ENCODE results near the gene PDE4B. TPM values are rescaled to one million over a fixed set of nuclear protein-coding genes. Genes with fewer than 3 reads are reported as not detected.

PDE4B gene
- total RNA-seq, 2 donors from 2014 or later: 12.0 to 59.0 TPM

- no peak for ATAC-seq
- DNase-seq: no peak
- intact Hi-C loops (cut with DNase I): no loop called here
Observed at GRCh38 chr1:66323958-66324625, 531.4 kb downstream of the PDE4B start.

- intact Hi-C loops (cut with DNase I): no loop called here
- DNase-seq (no peak), ATAC-seq (no peak)
Observed at GRCh38 chr1:66325594-66326380, 533.1 kb downstream of the PDE4B start.

GRCh38 chr1:66326867-66327266 lies 534.2 kb downstream of the PDE4B start:
- intact Hi-C loops (cut with DNase I): no loop called here
- no peak for DNase-seq
- no peak for ATAC-seq

GRCh38 chr1:66327588-66327987 lies 534.9 kb downstream of the PDE4B start:
- intact Hi-C loops (cut with DNase I): no loop called here
- ATAC-seq (no peak), DNase-seq (no peak)

- intact Hi-C loops (cut with DNase I): no loop called here
- no peak for ATAC-seq
- DNase-seq: no peak
Observed at GRCh38 chr1:66328896-66329295, 536.2 kb downstream of the PDE4B start.

GRCh38 chr1:66330722-66331141 lies 538.0 kb downstream of the PDE4B start:
- DNase-seq (no peak), ATAC-seq (no peak)
- intact Hi-C loops (cut with DNase I): loop anchor here in 1 of 2 donors (5.0 kb wide), 1 partner anchor 58 kb away; no protein-coding TSS in a partner anchor

GRCh38 chr1:66331658-66332547 lies 539.2 kb downstream of the PDE4B start:
- intact Hi-C loops (cut with DNase I): loop anchor here (2.0 to 5.0 kb wide), 2 partner anchors 60 to 115 kb away; no protein-coding TSS in a partner anchor
- peak; percentile 66 to 75 for ATAC-seq
- DNase-seq: peak; percentile 80

- ATAC-seq: peak; percentile 1 to 6
- intact Hi-C loops (cut with DNase I): loop anchor here (2.0 to 5.0 kb wide), 2 partner anchors 60 to 114 kb away; no protein-coding TSS in a partner anchor
- DNase-seq: no peak
Observed at GRCh38 chr1:66332548-66332901, 539.8 kb downstream of the PDE4B start.

- peak; percentile 19 to 21 for ATAC-seq
- intact Hi-C loops (cut with DNase I): loop anchor here (2.0 to 5.0 kb wide), 2 partner anchors 61 to 113 kb away; no protein-coding TSS in a partner anchor
Observed at GRCh38 chr1:66333466-66334199, 540.9 kb downstream of the PDE4B start.

GRCh38 chr1:66334318-66334717 lies 541.6 kb downstream of the PDE4B start:
- no peak for ATAC-seq
- no peak for DNase-seq
- intact Hi-C loops (cut with DNase I): loop anchor here in 1 of 2 donors (5.0 kb wide), 1 partner anchor 62 kb away; no protein-coding TSS in a partner anchor

More at GRCh38 chr1:66333466-66334199, 540.9 kb downstream of the PDE4B start:
- peak; percentile 57 for DNase-seq

- ATAC-seq (no peak), DNase-seq (no peak)
- intact Hi-C loops (cut with DNase I): loop anchor here in 1 of 2 donors (1.0 kb wide), 1 partner anchor 64 kb away; no protein-coding TSS in a partner anchor
Observed at GRCh38 chr1:66335125-66335524, 542.4 kb downstream of the PDE4B start.

- ATAC-seq (peak; percentile 79 to 80), DNase-seq (peak; percentile 83)
- intact Hi-C loops (cut with DNase I): loop anchor here in 1 of 2 donors (1.0 kb wide), 1 partner anchor 65 kb away; no protein-coding TSS in a partner anchor
Observed at GRCh38 chr1:66335859-66336640, 543.4 kb downstream of the PDE4B start.

GRCh38 chr1:66336641-66336990 lies 543.9 kb downstream of the PDE4B start:
- no peak for ATAC-seq
- intact Hi-C loops (cut with DNase I): no loop called here
- no peak for DNase-seq

- no peak for ATAC-seq
- DNase-seq: no peak
- intact Hi-C loops (cut with DNase I): no loop called here
Observed at GRCh38 chr1:66337249-66337648, 544.6 kb downstream of the PDE4B start.

- ATAC-seq: no peak
- intact Hi-C loops (cut with DNase I): no loop called here
Observed at GRCh38 chr1:66339944-66340343, 547.2 kb downstream of the PDE4B start.

GRCh38 chr1:66341446-66342089 lies 548.9 kb downstream of the PDE4B start:
- DNase-seq (no peak), ATAC-seq (no peak)

More at GRCh38 chr1:66339944-66340343, 547.2 kb downstream of the PDE4B start:
- DNase-seq: no peak

GRCh38 chr1:66342707-66343106 lies 550.0 kb downstream of the PDE4B start:
- DNase-seq: no peak
- intact Hi-C loops (cut with DNase I): no loop called here
- ATAC-seq: peak in 1 of 2 donors; percentile 57

More at GRCh38 chr1:66341446-66342089, 548.9 kb downstream of the PDE4B start:
- intact Hi-C loops (cut with DNase I): no loop called here
